DOHH2 (cell line): ENCODE results near the gene TMEM164.

Experiments
- EZH2phosphoT487 ChIP-seq: fragments of 200-600 bp; sonication (generic); IDR thresholded peaks from 2 replicates; pipeline ENCODE4 v1.6.1; 2017; ENCODE audit warnings: borderline replicate concordance, mild to moderate bottlenecking, antibody characterized with exemption, low read length, moderate library complexity, mixed read lengths
- TF ChIP-seq, protein P1 (sequence below): fragments of 200-600 bp; sonication (generic); IDR thresholded peaks from one replicate; pipeline ENCODE4 v1.5.1; 2014; ENCODE audit warnings: antibody characterized with exemption, mild to moderate bottlenecking, low read depth, low read length; ENCODE audit not compliant: poor library complexity, severe bottlenecking

DNA sequence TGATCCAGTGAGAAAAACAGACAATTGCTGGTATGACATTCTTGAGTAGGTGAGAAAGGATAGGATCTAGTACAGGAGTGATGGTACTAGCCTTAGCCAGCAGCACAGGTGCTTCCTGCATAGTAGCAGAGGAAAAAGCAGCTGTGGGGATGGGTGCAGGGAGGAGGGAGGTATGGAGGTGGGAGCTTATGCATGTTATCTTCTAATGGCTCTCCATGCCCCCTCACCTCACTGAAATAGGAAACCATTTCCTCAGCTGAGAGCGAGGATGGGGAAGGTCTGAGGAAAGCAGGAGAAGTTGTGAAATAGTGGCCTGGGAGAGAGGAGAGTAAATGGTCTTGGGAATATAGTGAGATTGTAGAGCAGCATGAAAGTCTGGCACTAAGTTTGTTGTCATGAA, 136.3 kb downstream of the TMEM164 start:
- TF ChIP-seq, protein P1, sequence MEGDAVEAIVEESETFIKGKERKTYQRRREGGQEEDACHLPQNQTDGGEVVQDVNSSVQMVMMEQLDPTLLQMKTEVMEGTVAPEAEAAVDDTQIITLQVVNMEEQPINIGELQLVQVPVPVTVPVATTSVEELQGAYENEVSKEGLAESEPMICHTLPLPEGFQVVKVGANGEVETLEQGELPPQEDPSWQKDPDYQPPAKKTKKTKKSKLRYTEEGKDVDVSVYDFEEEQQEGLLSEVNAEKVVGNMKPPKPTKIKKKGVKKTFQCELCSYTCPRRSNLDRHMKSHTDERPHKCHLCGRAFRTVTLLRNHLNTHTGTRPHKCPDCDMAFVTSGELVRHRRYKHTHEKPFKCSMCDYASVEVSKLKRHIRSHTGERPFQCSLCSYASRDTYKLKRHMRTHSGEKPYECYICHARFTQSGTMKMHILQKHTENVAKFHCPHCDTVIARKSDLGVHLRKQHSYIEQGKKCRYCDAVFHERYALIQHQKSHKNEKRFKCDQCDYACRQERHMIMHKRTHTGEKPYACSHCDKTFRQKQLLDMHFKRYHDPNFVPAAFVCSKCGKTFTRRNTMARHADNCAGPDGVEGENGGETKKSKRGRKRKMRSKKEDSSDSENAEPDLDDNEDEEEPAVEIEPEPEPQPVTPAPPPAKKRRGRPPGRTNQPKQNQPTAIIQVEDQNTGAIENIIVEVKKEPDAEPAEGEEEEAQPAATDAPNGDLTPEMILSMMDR: no peak
- TF ChIP-seq EZH2phosphoT487: no peak
